B cell (primary cell): ENCODE measurements around the gene EVL. TPM values are rescaled to one million over a fixed set of nuclear protein-coding genes. Genes with fewer than 3 reads are reported as not detected.

Experiments
- ATAC-seq: fragments of 200-7000 bp; cut with Tn5 transposase; one replicate; pipeline ENCODE4 v1.10.0; 2021; ENCODE audit warnings: low read depth, mild to moderate bottlenecking, moderate number of reproducible peaks, moderate library complexity
- CTCF ChIA-PET: fragments of 350-600 bp; sonication (Branson Sonifier 250); formaldehyde crosslinking; loops from one replicate; lab custom pipeline; 2021; ENCODE audit warnings: antibody characterized with exemption, inconsistent platforms; lab: Charles Lee
- POLR2A ChIA-PET: fragments of 350-600 bp; sonication (Branson Sonifier 250); formaldehyde crosslinking; loops from one replicate; lab custom pipeline; 2021; ENCODE audit warnings: antibody characterized with exemption; lab: Charles Lee
- DNase-seq: peaks from one replicate; pipeline ENCODE4 v3.0.0; 2013
- H2AFZ ChIP-seq: 2 replicates; pipeline ENCODE4 v1.6.1; 2012; ENCODE audit warnings: mild to moderate bottlenecking, low read depth, low read length; ENCODE audit not compliant: insufficient read depth, poor library complexity, severe bottlenecking
- H3K27ac ChIP-seq, 2 donors: 1 replicate in 1 of 2; 2 replicates in 1 of 2; pipeline ENCODE4 v1.5.1; 2012 to 2013; ENCODE audit warnings: low read length in 2 of 2, mild to moderate bottlenecking in 2 of 2, moderate library complexity in 1 of 2
- H3K27me3 ChIP-seq, 4 experiments: fragments of 200-600 bp in 1 of 4; sonication (generic) in 1 of 4; replicated peaks in 1 of 4; 1 replicate in 2 of 4; 2 replicates in 2 of 4; pipeline versions ENCODE4 v1.6.1 to v1.7.0; 2013 to 2016; ENCODE audit warnings: low read length in 3 of 4, mild to moderate bottlenecking in 2 of 4, mixed read lengths in 1 of 4, moderate library complexity in 1 of 4; ENCODE audit not compliant: insufficient read depth in 4 of 4, control insufficient read depth in 3 of 4; ENCODE audit errors: control extremely low read depth in 1 of 4
- H3K36me3 ChIP-seq, 2 experiments: replicated peaks in 1 of 2; 1 replicate in 1 of 2; 2 replicates in 1 of 2; pipeline versions ENCODE4 v1.6.1 to v1.7.1; 2013; ENCODE audit warnings: low read length in 1 of 2; ENCODE audit not compliant: insufficient read depth in 2 of 2, control insufficient read depth in 1 of 2; ENCODE audit errors: control extremely low read depth in 1 of 2, extremely low read depth in 1 of 2
- H3K4me1 ChIP-seq, 2 donors: fragments of 200-600 bp in 1 of 2; sonication (generic) in 1 of 2; 1 replicate in 1 of 2; 2 replicates in 1 of 2; pipeline versions ENCODE4 v1.5.1 to v1.6.1; 2013 to 2017; ENCODE audit warnings: low read length in 2 of 2; ENCODE audit not compliant: control insufficient read depth in 2 of 2, insufficient read depth in 2 of 2
- H3K4me2 ChIP-seq: replicated peaks from 2 replicates; pipeline ENCODE3; 2012; ENCODE audit warnings: mild to moderate bottlenecking, low read depth, low read length; ENCODE audit not compliant: poor library complexity, severe bottlenecking
- H3K4me3 ChIP-seq, 5 experiments: fragments of 200-600 bp in 1 of 5; sonication (generic) in 1 of 5; 1 replicate in 3 of 5; 2 replicates in 2 of 5; pipeline versions ENCODE4 v1.5.1 to v1.7.0; 2011 to 2016; ENCODE audit warnings: low read length in 4 of 5, mild to moderate bottlenecking in 4 of 5, low read depth in 2 of 5, control low read depth in 1 of 5, moderate library complexity in 1 of 5; ENCODE audit not compliant: insufficient read depth in 1 of 5; ENCODE audit errors: control extremely low read depth in 1 of 5, extremely low read depth in 1 of 5
- H3K79me2 ChIP-seq: fragments of 200-600 bp; sonication (generic); one replicate; pipeline ENCODE4 v1.6.0; 2016; ENCODE audit warnings: low read length; ENCODE audit not compliant: control insufficient read depth, insufficient read depth
- H3K9ac ChIP-seq: fragments of 200-600 bp; sonication (generic); 2 replicates; pipeline ENCODE4 v1.6.1; 2017; ENCODE audit warnings: mild to moderate bottlenecking, low read length, moderate library complexity
- H3K9me3 ChIP-seq, 3 donors: one replicate each; pipeline versions ENCODE4 v1.6.1 to v1.7.1; 2013; ENCODE audit warnings: low read length in 2 of 3; ENCODE audit not compliant: control insufficient read depth in 2 of 3, insufficient read depth in 1 of 3; ENCODE audit errors: control extremely low read depth in 1 of 3
- H4K20me1 ChIP-seq: 2 replicates; pipeline ENCODE4 v1.6.0; 2012; ENCODE audit warnings: mild to moderate bottlenecking, low read length; ENCODE audit not compliant: insufficient read depth, control insufficient read depth, poor library complexity, severe bottlenecking
- H3K27ac Mint-ChIP-seq: one replicate; pipeline ENCODE4 v1.8.0; 2021; ENCODE audit warnings: mixed read lengths
- H3K27me3 Mint-ChIP-seq: one replicate; pipeline ENCODE4 v1.8.0; 2021; ENCODE audit warnings: mixed read lengths
- H3K4me1 Mint-ChIP-seq: one replicate; pipeline ENCODE4 v1.8.0; 2021; ENCODE audit warnings: mixed read lengths
- H3K4me3 Mint-ChIP-seq: one replicate; pipeline ENCODE4 v1.8.0; 2021; ENCODE audit warnings: mixed read lengths
- H3K9me3 Mint-ChIP-seq: one replicate; pipeline ENCODE4 v1.8.0; 2022; ENCODE audit warnings: mixed read lengths; ENCODE audit not compliant: insufficient read depth
- EZH2 ChIP-seq: IDR thresholded peaks from 2 replicates; pipeline ENCODE4 v1.6.1; 2012; ENCODE audit warnings: borderline replicate concordance, low read depth, mild to moderate bottlenecking, moderate library complexity, low read length; ENCODE audit not compliant: insufficient read depth, poor library complexity, severe bottlenecking
- WGBS: methylation state at CpG from one replicate; pipeline ENCODE4 v1.1.5; 2013; ENCODE audit warnings: missing lambda C conversion rate; ENCODE audit not compliant: insufficient coverage; 5-methylcytosine and 5-hydroxymethylcytosine counted together
- intact Hi-C: fragments of 100-400 bp; cut with micrococcal nuclease; formaldehyde crosslinking; loops from one replicate; pipeline ENCODE4 v1.10.0; 2022
- polyA plus RNA-seq: library from polyadenylated mRNA; depleted of rRNA; stranded (reverse); fragments of >200 nt; gene quantifications from 2 replicates; pipeline ENCODE4 v1.2.3, GENCODE V29; 2012
- total RNA-seq, 2 donors: library from RNA; stranded (reverse); fragments of 120-200 nt in 1 of 2; gene quantifications; 1 replicate in 1 of 2; 2 replicates in 1 of 2; pipeline versions ENCODE4 v1.2.3 to v1.2.4, GENCODE V29; 2013 to 2022
- TF ChIP-seq, protein P1 (sequence below): fragments of 200-600 bp; IDR thresholded peaks from one replicate; pipeline ENCODE4 v1.8.0; 2022; ENCODE audit warnings: antibody characterized with exemption, mild to moderate bottlenecking

Gene EVL
- total and polyA plus RNA-seq, 2 donors (not counting 1 experiment from before 2014, with no cell fraction given): 486 to 892 TPM

DNA sequence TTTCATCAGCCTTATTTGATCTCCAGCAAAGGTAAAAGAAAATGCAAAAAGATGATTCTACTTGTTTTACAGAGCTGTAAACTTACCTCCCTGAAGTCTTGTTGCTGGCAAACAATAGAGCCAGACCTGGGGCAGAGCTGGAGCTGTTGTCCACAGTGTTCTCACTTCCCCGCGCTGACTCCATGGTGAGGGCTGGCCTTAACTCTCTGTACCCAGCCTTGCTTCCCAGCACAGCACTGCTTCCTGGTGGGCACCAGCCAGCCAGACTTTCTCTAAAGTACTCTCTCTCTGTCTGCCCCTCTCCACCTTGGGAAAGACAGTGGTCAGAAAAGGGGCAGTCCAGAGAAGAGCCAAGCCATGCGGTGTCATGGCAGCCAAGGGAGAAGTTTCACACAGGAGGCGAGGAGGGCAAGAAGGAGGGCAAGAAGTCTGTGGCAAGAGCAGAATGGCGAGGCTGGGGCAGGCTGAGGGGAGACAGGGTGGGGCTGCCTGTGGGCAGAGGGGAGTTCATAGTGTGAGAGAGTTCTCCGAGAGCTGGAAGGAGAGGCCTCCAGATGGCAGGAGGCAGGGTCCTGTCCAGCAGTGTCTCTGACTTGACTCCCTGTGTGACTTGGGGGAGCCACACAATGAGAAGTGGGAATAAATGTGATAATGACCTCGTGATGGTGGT is 9.3 kb downstream of the EVL start:
- H3K27ac Mint-ChIP-seq: peak overlapping the region; percentile 75
- Histone ChIP-seq H3K36me3 (peaks cover 0 to 73% of the 10 kb centered on the region in 2 experiments), H3K9ac (no peak overlapping the region), H2AFZ (no peak overlapping the region), H3K9me3 (no peaks in the 10 kb centered on the region), H3K27ac (peak overlapping the region; percentile 11 to 87), H4K20me1 (peaks cover 97% of the 10 kb centered on the region), H3K4me3 (no peak overlapping the region), H3K4me2 (peak overlapping the region; percentile 87), H3K79me2 (peaks cover 100% of the 10 kb centered on the region), H3K4me1 (peaks cover 97 to 98% of the 10 kb centered on the region in 2 donors), H3K27me3 (no peaks in the 10 kb centered on the region)
- ATAC-seq (no peak), DNase-seq (no peak)
- H3K27me3 Mint-ChIP-seq: no peaks in the 10 kb centered on the region
- TF ChIP-seq, protein P1, sequence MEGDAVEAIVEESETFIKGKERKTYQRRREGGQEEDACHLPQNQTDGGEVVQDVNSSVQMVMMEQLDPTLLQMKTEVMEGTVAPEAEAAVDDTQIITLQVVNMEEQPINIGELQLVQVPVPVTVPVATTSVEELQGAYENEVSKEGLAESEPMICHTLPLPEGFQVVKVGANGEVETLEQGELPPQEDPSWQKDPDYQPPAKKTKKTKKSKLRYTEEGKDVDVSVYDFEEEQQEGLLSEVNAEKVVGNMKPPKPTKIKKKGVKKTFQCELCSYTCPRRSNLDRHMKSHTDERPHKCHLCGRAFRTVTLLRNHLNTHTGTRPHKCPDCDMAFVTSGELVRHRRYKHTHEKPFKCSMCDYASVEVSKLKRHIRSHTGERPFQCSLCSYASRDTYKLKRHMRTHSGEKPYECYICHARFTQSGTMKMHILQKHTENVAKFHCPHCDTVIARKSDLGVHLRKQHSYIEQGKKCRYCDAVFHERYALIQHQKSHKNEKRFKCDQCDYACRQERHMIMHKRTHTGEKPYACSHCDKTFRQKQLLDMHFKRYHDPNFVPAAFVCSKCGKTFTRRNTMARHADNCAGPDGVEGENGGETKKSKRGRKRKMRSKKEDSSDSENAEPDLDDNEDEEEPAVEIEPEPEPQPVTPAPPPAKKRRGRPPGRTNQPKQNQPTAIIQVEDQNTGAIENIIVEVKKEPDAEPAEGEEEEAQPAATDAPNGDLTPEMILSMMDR: no peak
- TF ChIP-seq EZH2: no peak
- intact Hi-C loops: no loop called here
- H3K4me3 Mint-ChIP-seq: peak overlapping the region; percentile 39
- WGBS: 95% methylated on average over 7 of the region's 7 CpGs
- no peaks in the 10 kb centered on the region for H3K9me3 Mint-ChIP-seq
- H3K4me1 Mint-ChIP-seq: peaks cover 91% of the 10 kb centered on the region
- ChIA-PET CTCF (interaction anchor here (0.8 to 22.8 kb wide), 7 partner anchors 6 to 118 kb away, joined by 3 to 495 read pairs (median 9); partner anchors contain the start of gene EVL), POLR2A (interaction anchor here (0.6 to 1.5 kb wide), 3 partner anchors 10 to 25 kb away, joined by 3 to 4 read pairs (median 4); partner anchors contain the start of gene EVL)

DNA sequence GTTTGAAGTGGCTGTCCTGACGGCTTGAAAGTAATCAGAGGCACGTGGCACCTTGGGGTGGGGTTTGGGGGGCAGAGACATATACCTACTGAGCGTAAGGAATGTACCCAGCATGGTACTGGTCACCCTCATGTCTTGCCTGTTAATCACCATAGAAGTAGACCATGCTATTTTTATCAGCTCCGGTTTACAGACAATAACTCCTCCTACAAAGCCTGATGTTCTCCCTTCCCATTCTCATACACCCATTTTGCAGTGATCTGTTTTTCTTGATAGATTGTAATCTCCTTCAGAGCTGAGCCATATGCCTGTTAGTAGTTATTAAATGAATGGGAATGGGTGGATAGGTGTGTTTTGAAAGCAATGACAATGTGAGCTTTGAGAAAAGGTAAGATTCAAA is 10.5 kb downstream of the EVL start:
- H3K4me1 Mint-ChIP-seq: peaks cover 91% of the 10 kb centered on the region
- peaks cover 98% of the 10 kb centered on the region for H4K20me1 ChIP-seq
- ChIA-PET CTCF (interaction anchor here (0.8 to 22.8 kb wide), 7 partner anchors 9 to 118 kb away, joined by 4 to 495 read pairs (median 5); partner anchors contain the start of gene EVL), POLR2A (interaction anchor here (0.8 to 1.0 kb wide), 2 partner anchors 11 to 14 kb away, joined by 3 read pairs; partner anchors contain the start of gene EVL)
- H3K9me3 ChIP-seq: no peaks in the 10 kb centered on the region
- intact Hi-C loops: no loop called here
- DNase-seq (no peak), ATAC-seq (no peak)
- no peaks in the 10 kb centered on the region for H3K27me3 Mint-ChIP-seq
- WGBS: 56% methylated on average over 3 of the region's 4 CpGs
- H3K36me3 ChIP-seq: peaks cover 0 to 71% of the 10 kb centered on the region in 2 experiments
- peaks cover 100% of the 10 kb centered on the region for H3K79me2 ChIP-seq
- no peak overlapping the region for H3K4me3 ChIP-seq
- H3K9ac ChIP-seq: no peak overlapping the region
- H2AFZ ChIP-seq: no peak overlapping the region
- H3K9me3 Mint-ChIP-seq: no peaks in the 10 kb centered on the region
- H3K4me2 ChIP-seq: peak overlapping the region; percentile 87
- H3K27me3 ChIP-seq: no peaks in the 10 kb centered on the region
- H3K4me3 Mint-ChIP-seq: peak overlapping the region; percentile 44
- H3K27ac Mint-ChIP-seq: peak overlapping the region; percentile 75
- TF ChIP-seq, protein P1: no peak
- no peak for TF ChIP-seq EZH2
- peaks cover 95 to 97% of the 10 kb centered on the region in 2 donors for H3K4me1 ChIP-seq
- peak overlapping the region in 1 of 2 donors; percentile 87 for H3K27ac ChIP-seq
